GM21786 (cell line): ENCODE results near the gene SYCE1L.
A peak's percentile ranks its signal among the peaks of the same experiment; 100 is the strongest.
"Not testable (repeated sequence)": the region's sequence is repeated elsewhere in the genome, so short reads cannot be mapped to it uniquely, and the experiment has no call there.

Source experiments
- ATAC-seq: cut with Tn5 transposase; IDR thresholded peaks from one replicate; pipeline ENCODE4 v1.9.1; 2021; ENCODE audit not compliant: unreplicated experiment

The SYCE1L gene

GRCh38 chr16:77197747-77198146 lies 1.5 kb upstream of the SYCE1L start:
- ATAC-seq: no peak

- ATAC-seq: no peak
Observed at GRCh38 chr16:77206533-77206932, 7.3 kb downstream of the SYCE1L start.

- no peak for ATAC-seq
Observed at GRCh38 chr16:77207030-77207429, 7.8 kb downstream of the SYCE1L start.

- ATAC-seq: no peak
Observed at GRCh38 chr16:77208382-77208781, 9.2 kb downstream of the SYCE1L start.

GRCh38 chr16:77211880-77212740 lies 12.9 kb downstream of the SYCE1L start:
- ATAC-seq: peak; percentile 67

- ATAC-seq: peak; percentile 78
Observed at GRCh38 chr16:77212741-77213541, 13.7 kb downstream of the SYCE1L start.

- ATAC-seq: no peak
Observed at GRCh38 chr16:77213542-77214106, 14.4 kb downstream of the SYCE1L start.

GRCh38 chr16:77214411-77215138 lies 15.4 kb downstream of the SYCE1L start:
- ATAC-seq: no peak

- ATAC-seq: no peak
Observed at GRCh38 chr16:77219437-77219836, 20.2 kb downstream of the SYCE1L start.

GRCh38 chr16:77220427-77220826 lies 21.2 kb downstream of the SYCE1L start:
- ATAC-seq: peak; percentile 82

GRCh38 chr16:77221482-77221881 lies 22.3 kb downstream of the SYCE1L start:
- no peak for ATAC-seq

- ATAC-seq: no peak
Observed at GRCh38 chr16:77223184-77223583, 24.0 kb downstream of the SYCE1L start.

- no peak for ATAC-seq
Observed at GRCh38 chr16:77225182-77225581, 26.0 kb downstream of the SYCE1L start.

GRCh38 chr16:77227745-77228144 lies 28.5 kb downstream of the SYCE1L start:
- ATAC-seq: peak; percentile 72

GRCh38 chr16:77231047-77231446 lies 31.8 kb downstream of the SYCE1L start:
- no peak for ATAC-seq

- ATAC-seq: no peak
Observed at GRCh38 chr16:77233799-77234519, 34.8 kb downstream of the SYCE1L start.

- no peak for ATAC-seq
Observed at GRCh38 chr16:77234611-77235010, 35.4 kb downstream of the SYCE1L start.

GRCh38 chr16:77236063-77236511 lies 36.9 kb downstream of the SYCE1L start:
- peak; percentile 99 for ATAC-seq

- no peak for ATAC-seq
Observed at GRCh38 chr16:77238593-77238992, 39.4 kb downstream of the SYCE1L start.

GRCh38 chr16:77242471-77242870 lies 43.3 kb downstream of the SYCE1L start:
- not testable (repeated sequence) for ATAC-seq
